ENCODE data around the gene COL15A1. TPM values are rescaled to one million over a fixed set of nuclear protein-coding genes. Genes with fewer than 3 reads are reported as not detected.

COL15A1 gene
- total and polyA plus RNA-seq, 2 of the 8 experiments (the other 6 are each of a cell fraction or from before 2014, with no cell fraction given), result 0.12 to 0.15 TPM

DNA sequence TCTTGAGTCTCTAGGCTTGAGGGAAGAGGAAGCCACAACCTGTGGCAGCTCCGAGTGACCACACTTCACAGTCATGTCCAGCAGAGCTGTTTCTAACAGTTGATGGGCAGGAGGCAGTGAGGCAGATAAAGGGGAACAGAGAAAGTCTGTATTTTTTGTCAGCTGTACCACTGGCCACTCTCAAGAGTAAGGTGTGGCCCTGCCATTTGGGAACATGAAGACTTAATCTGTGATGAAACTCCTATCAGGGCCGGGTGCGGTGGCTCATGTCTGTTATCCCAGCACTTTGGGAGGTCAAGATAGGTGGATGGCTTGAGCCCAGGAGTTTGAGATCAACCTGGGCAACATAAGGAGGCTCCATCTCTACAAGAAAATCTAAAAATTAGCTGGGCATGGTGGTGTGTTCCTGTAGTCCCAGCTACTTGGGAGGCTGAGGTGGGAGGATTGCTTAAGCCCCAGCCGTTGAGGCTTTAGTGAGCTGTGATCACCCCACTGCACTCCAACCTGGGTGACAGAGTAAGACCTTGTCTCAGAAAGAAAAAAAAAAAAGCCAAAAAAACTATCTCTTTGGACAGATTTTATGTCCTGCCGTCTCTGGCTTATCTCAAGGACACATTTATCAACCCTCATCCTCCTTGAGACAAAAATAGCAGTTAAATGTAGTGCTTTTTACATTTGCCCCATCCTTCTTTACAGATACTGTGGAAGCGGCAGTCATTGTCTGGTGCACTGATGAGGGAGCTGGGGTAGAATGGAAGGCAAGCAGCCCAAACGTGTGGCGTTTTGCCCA, 11.9 kb upstream of the COL15A1 start:
- no peak overlapping the region for H4K91ac ChIP-seq (replicated peaks; ENCODE audit: insufficient read length, low read length)
- H2AFZ ChIP-seq (ENCODE audit: low read length), result no peak overlapping the region
- H3K23ac ChIP-seq (ENCODE audit: insufficient read length), result no peak overlapping the region
- no peaks in the 10 kb centered on the region for H3K27me3 ChIP-seq (replicated peaks in 1 of 4; ENCODE audit: control insufficient read depth in 3 of 4, extremely low read depth in 1 of 4, insufficient read depth in 3 of 4, low read length in 3 of 4)
- H3K27ac ChIP-seq (ENCODE audit: low read depth, low read length), result no peak overlapping the region
- no peaks in the 10 kb centered on the region for H3K79me1 ChIP-seq (ENCODE audit: low read depth, low read length)
- no peak overlapping the region for H2BK12ac ChIP-seq (ENCODE audit: low read depth, low read length)
- WGBS, 2 experiments (ENCODE audit: extremely low coverage in 1 of 2, insufficient coverage in 1 of 2, insufficient read length in 1 of 2, insufficient replicate concordance in 2 of 2, low coverage in 1 of 2, low lambda C conversion rate in 2 of 2, missing lambda C conversion rate in 1 of 2), result 92% methylated on average over 8 of the region's 8 CpGs; no CpG with 5 or more reads in 1 of the 2 experiments
- H2BK120ac ChIP-seq (replicated peaks; ENCODE audit: low read depth, low read length), result no peak overlapping the region
- no peak overlapping the region for H3K4ac ChIP-seq (replicated peaks; ENCODE audit: insufficient read length, low read depth, low read length)
- H3K36me3 ChIP-seq (ENCODE audit: control insufficient read depth in 2 of 4, insufficient read depth in 4 of 4, low read length in 3 of 4), result no peaks in the 10 kb centered on the region
- no peak overlapping the region for H3K14ac ChIP-seq (ENCODE audit: insufficient read length)
- DNase-seq (ENCODE audit: low read depth in 1 of 2, low spot score in 2 of 2) (no peak), FAIRE-seq (no peak)
- H3K23me2 ChIP-seq (ENCODE audit: low read depth, low read length), result no peaks in the 10 kb centered on the region
- H3K4me1 ChIP-seq (replicated peaks in 1 of 4; ENCODE audit: control insufficient read depth in 3 of 4, insufficient read depth in 4 of 4, low read length in 3 of 4), result peaks cover 0 to 3% (median 0%) of the 10 kb centered on the region in 4 experiments; a peak in 1 of 7 replicates
- H3K18ac ChIP-seq (ENCODE audit: extremely low read depth, low read length), result no peak overlapping the region
- H3K9ac ChIP-seq (replicated peaks in 1 of 4; ENCODE audit: extremely low read depth in 1 of 4, low read depth in 3 of 4, low read length in 3 of 4), result no peak overlapping the region
- no peak overlapping the region for H3K4me2 ChIP-seq (ENCODE audit: insufficient read depth in 1 of 2, low read depth in 2 of 2, low read length in 2 of 2)
- no peak overlapping the region for H2AK5ac ChIP-seq (ENCODE audit: low read depth, low read length)
- H4K20me1 ChIP-seq (replicated peaks in 1 of 2; ENCODE audit: control insufficient read depth in 1 of 2, insufficient read depth in 2 of 2, low read length in 2 of 2), result no peaks in the 10 kb centered on the region
- no peak overlapping the region for H4K8ac ChIP-seq (ENCODE audit: extremely low read depth, insufficient read depth, low read length)
- H3K79me2 ChIP-seq (ENCODE audit: control insufficient read depth in 1 of 2, insufficient read depth in 2 of 2, low read length in 2 of 2), result no peaks in the 10 kb centered on the region
- H4K5ac ChIP-seq (ENCODE audit: insufficient read length, low read depth, low read length), result no peak overlapping the region
- H3K4me3 ChIP-seq (ENCODE audit: extremely low read depth in 1 of 4, insufficient read depth in 2 of 4, low read depth in 3 of 4, low read length in 4 of 4), result no peak overlapping the region
- ChIA-PET CTCF (ENCODE audit: partially characterized antibody) (interaction anchor here (0.7 kb wide), 1 partner anchor 69 kb away, joined by 3 read pairs; no protein-coding TSS in a partner anchor), POLR2A (ENCODE audit: partially characterized antibody) (no interaction called here)
- no peak overlapping the region for H2BK20ac ChIP-seq (ENCODE audit: low read length)
- H3K56ac ChIP-seq (replicated peaks; ENCODE audit: insufficient read length, low read depth, low read length), result no peak overlapping the region
- H2BK5ac ChIP-seq (ENCODE audit: low read depth, low read length), result no peak overlapping the region
- H3K9me3 ChIP-seq (ENCODE audit: insufficient read depth in 2 of 2, low read depth in 1 of 2, low read length in 1 of 2), result no peaks in the 10 kb centered on the region
- H2BK15ac ChIP-seq (ENCODE audit: low read length), result no peak overlapping the region
- TF ChIP-seq SAP30 (IDR thresholded peaks at IDR 0.05; ENCODE audit: insufficient read depth, insufficient replicate concordance, low read length), result no peak

Measured in H1 (cell line).